CD14-positive monocyte (primary cell): Measurements from ENCODE around the gene ARPC2. TPM values are rescaled to one million over a fixed set of nuclear protein-coding genes. Genes with fewer than 3 reads are reported as not detected.

Experiments
- DNase-seq, 3 donors: peaks; one replicate each; pipeline ENCODE4 v3.0.0-alpha.2; 2011 to 2022
- H2AFZ ChIP-seq: 2 replicates; pipeline ENCODE4 v1.6.0; 2012; ENCODE audit warnings: mild to moderate bottlenecking, low read depth, low read length, inconsistent platforms; ENCODE audit not compliant: insufficient read depth, poor library complexity, severe bottlenecking
- H3K27ac ChIP-seq, 2 donors: 1 replicate in 1 of 2; 2 replicates in 1 of 2; pipeline ENCODE4 v1.5.1; 2012 to 2013; ENCODE audit warnings: low read length in 2 of 2, control low read depth in 1 of 2, inconsistent platforms in 1 of 2, low read depth in 1 of 2, mild to moderate bottlenecking in 1 of 2
- H3K27me3 ChIP-seq, 2 donors: one replicate each; pipeline versions ENCODE4 v1.6.0 to v1.6.1; 2011 to 2013; ENCODE audit warnings: low read length in 2 of 2; ENCODE audit not compliant: control insufficient read depth in 2 of 2, insufficient read depth in 2 of 2
- H3K36me3 ChIP-seq, 2 donors: replicated peaks in 1 of 2; 1 replicate in 1 of 2; 2 replicates in 1 of 2; pipeline versions ENCODE4 v1.5.1 to v1.6.1; 2012 to 2013; ENCODE audit warnings: low read length in 2 of 2, control low read depth in 1 of 2, inconsistent platforms in 1 of 2, mild to moderate bottlenecking in 1 of 2; ENCODE audit not compliant: insufficient read depth in 2 of 2, control insufficient read depth in 1 of 2
- H3K4me1 ChIP-seq, 2 donors: 1 replicate in 1 of 2; 2 replicates in 1 of 2; pipeline versions ENCODE4 v1.5.1 to v1.6.1; 2012 to 2013; ENCODE audit warnings: low read length in 2 of 2, control low read depth in 1 of 2, inconsistent platforms in 1 of 2, mild to moderate bottlenecking in 1 of 2, moderate library complexity in 1 of 2; ENCODE audit not compliant: insufficient read depth in 2 of 2, control insufficient read depth in 1 of 2
- H3K4me2 ChIP-seq: replicated peaks from 2 replicates; pipeline ENCODE3; 2012; ENCODE audit warnings: low read length, moderate library complexity, mild to moderate bottlenecking; ENCODE audit not compliant: poor library complexity, severe bottlenecking; ENCODE audit errors: extremely low read depth
- H3K4me3 ChIP-seq, 3 experiments: fragments of 200-600 bp in 1 of 3; sonication (generic) in 1 of 3; replicated peaks in 1 of 3; 1 replicate in 2 of 3; 2 replicates in 1 of 3; pipeline ENCODE4 v1.5.1; 2011 to 2013; ENCODE audit warnings: low read length in 3 of 3, mild to moderate bottlenecking in 3 of 3, control low read depth in 2 of 3, low read depth in 2 of 3, inconsistent platforms in 1 of 3, moderate library complexity in 1 of 3
- H3K79me2 ChIP-seq: 2 replicates; pipeline ENCODE4 v1.6.0; 2012; ENCODE audit warnings: mild to moderate bottlenecking, control low read depth, inconsistent platforms, low read length, moderate library complexity; ENCODE audit not compliant: insufficient read depth
- H3K9ac ChIP-seq: 2 replicates; pipeline ENCODE4 v1.6.0; 2017; ENCODE audit warnings: low read length, mild to moderate bottlenecking; ENCODE audit not compliant: insufficient read depth, poor library complexity, severe bottlenecking
- H3K9me3 ChIP-seq, 2 donors: replicated peaks in 1 of 2; 1 replicate in 1 of 2; 2 replicates in 1 of 2; pipeline versions ENCODE4 v1.5.1 to v1.6.1; 2012 to 2013; ENCODE audit warnings: low read length in 2 of 2, control low read depth in 1 of 2; ENCODE audit not compliant: control insufficient read depth in 1 of 2, insufficient read depth in 1 of 2
- H4K20me1 ChIP-seq: 2 replicates; pipeline ENCODE4 v1.6.0; 2012; ENCODE audit warnings: mild to moderate bottlenecking, low read length, control low read depth, moderate library complexity; ENCODE audit not compliant: insufficient read depth
- H3K27ac Mint-ChIP-seq, 7 donors: one replicate each; pipeline ENCODE4 v1.8.0; 2020; ENCODE audit warnings: mild to moderate bottlenecking in 7 of 7, mixed read lengths in 7 of 7, moderate library complexity in 6 of 7, inconsistent platforms in 2 of 7
- H3K27me3 Mint-ChIP-seq, 3 donors: one replicate each; pipeline ENCODE4 v1.8.0; 2021 to 2022; ENCODE audit warnings: low read depth in 3 of 3, mild to moderate bottlenecking in 3 of 3, mixed read lengths in 3 of 3, moderate library complexity in 3 of 3, inconsistent platforms in 1 of 3
- H3K36me3 Mint-ChIP-seq, 2 donors: one replicate each; pipeline ENCODE4 v1.8.0; 2020; ENCODE audit warnings: mixed read lengths in 2 of 2, inconsistent platforms in 1 of 2, mild to moderate bottlenecking in 1 of 2
- H3K4me1 Mint-ChIP-seq: one replicate; pipeline ENCODE4 v1.8.0; 2020; ENCODE audit warnings: mild to moderate bottlenecking, mixed read lengths
- H3K4me3 Mint-ChIP-seq, 2 donors: one replicate each; pipeline ENCODE4 v1.8.0; 2020; ENCODE audit warnings: mild to moderate bottlenecking in 2 of 2, mixed read lengths in 2 of 2, moderate library complexity in 1 of 2
- H3K9me3 Mint-ChIP-seq, 7 donors: one replicate each; pipeline ENCODE4 v1.8.0; 2020 to 2022; ENCODE audit warnings: mixed read lengths in 7 of 7, mild to moderate bottlenecking in 6 of 7, moderate library complexity in 6 of 7, inconsistent platforms in 2 of 7
- CTCF ChIP-seq: fragments of 200-600 bp; IDR thresholded peaks from one replicate; pipeline ENCODE4 v1.8.0; 2022; ENCODE audit warnings: antibody characterized with exemption, mild to moderate bottlenecking
- WGBS: methylation state at CpG from one replicate; pipeline ENCODE4 v1.1.5; 2013; ENCODE audit warnings: missing lambda C conversion rate; ENCODE audit not compliant: insufficient coverage; 5-methylcytosine and 5-hydroxymethylcytosine counted together
- intact Hi-C, 2 donors: fragments of 100-400 bp; cut with micrococcal nuclease; formaldehyde crosslinking; loops; one replicate each; pipeline versions ENCODE4 v1.15.0 to v1.15.1; 2023
- polyA plus RNA-seq, 3 donors: library from polyadenylated mRNA; depleted of rRNA in 1 of 3; unstranded in 2 of 3; stranded (reverse) in 1 of 3; fragments of 300-500 nt in 2 of 3; fragments of >200 nt in 1 of 3; fragmentation: Illumina TruSeq in 2 of 3; gene quantifications; 1 replicate in 2 of 3; 2 replicates in 1 of 3; pipeline ENCODE4 v1.2.3, GENCODE V29; 2012 to 2021

ARPC2 gene
- polyA plus RNA-seq, 3 donors, result 640 to 1,227 (median 1,162) TPM

GRCh38 chr2:218300141-218300540 lies 83.2 kb downstream of the ARPC2 start:
- no peaks in the 10 kb centered on the region for H3K9me3 ChIP-seq
- H3K27ac Mint-ChIP-seq, result peak overlapping the region in 1 of 7 donors; percentile 19
- no peaks in the 10 kb centered on the region for H3K27me3 ChIP-seq
- WGBS, result 94% methylated on average over 2 of the region's 4 CpGs
- intact Hi-C loops, result loop anchor here (2.0 kb wide), 2 partner anchors 57 to 59 kb away; partner anchors contain the start of gene CATIP (in 1 of the 2)
- no peak overlapping the region for H3K27ac ChIP-seq
- H3K36me3 Mint-ChIP-seq, result no peaks in the 10 kb centered on the region
- DNase-seq, result no peak
- H3K4me1 ChIP-seq, result peaks cover 2 to 8% of the 10 kb centered on the region in 2 donors
- H3K4me3 Mint-ChIP-seq, result no peak overlapping the region
- peaks cover 10% of the 10 kb centered on the region for H3K4me1 Mint-ChIP-seq
- no peak for TF ChIP-seq CTCF
- no peaks in the 10 kb centered on the region for H3K36me3 ChIP-seq
- H3K9me3 Mint-ChIP-seq, result no peaks in the 10 kb centered on the region
- peaks cover 0 to 4% (median 2%) of the 10 kb centered on the region in 3 donors for H3K27me3 Mint-ChIP-seq
- H3K9ac ChIP-seq, result no peak overlapping the region
- H2AFZ ChIP-seq, result no peak overlapping the region
- H3K4me2 ChIP-seq, result no peak overlapping the region
- H3K4me3 ChIP-seq, result no peak overlapping the region
- no peaks in the 10 kb centered on the region for H3K79me2 ChIP-seq
- no peaks in the 10 kb centered on the region for H4K20me1 ChIP-seq

- peak; percentile 79 to 93 (median 84) for DNase-seq
- no peak overlapping the region for H3K9ac ChIP-seq
- H3K4me1 Mint-ChIP-seq, result peaks cover 13% of the 10 kb centered on the region
- 0% methylated on average over 5 of the region's 9 CpGs for whole genome bisulfite sequencing
- peaks cover 0 to 4% (median 0%) of the 10 kb centered on the region in 3 donors for H3K27me3 Mint-ChIP-seq
- H3K79me2 ChIP-seq, result no peaks in the 10 kb centered on the region
- no peak overlapping the region for H2AFZ ChIP-seq
- no peak overlapping the region for H3K4me3 ChIP-seq
- TF ChIP-seq CTCF, result peak; percentile 92
- no peaks in the 10 kb centered on the region for H3K36me3 Mint-ChIP-seq
- H3K4me2 ChIP-seq, result no peak overlapping the region
- no peaks in the 10 kb centered on the region for H3K36me3 ChIP-seq
- no peaks in the 10 kb centered on the region for H4K20me1 ChIP-seq
- H3K4me1 ChIP-seq, result peaks cover 2 to 8% of the 10 kb centered on the region in 2 donors
- H3K27me3 ChIP-seq, result no peaks in the 10 kb centered on the region
- no peak overlapping the region for H3K4me3 Mint-ChIP-seq
- no peak overlapping the region for H3K27ac ChIP-seq
- no peaks in the 10 kb centered on the region for H3K9me3 Mint-ChIP-seq
- H3K9me3 ChIP-seq, result no peaks in the 10 kb centered on the region
- H3K27ac Mint-ChIP-seq, result peak overlapping the region in 5 of 7 donors; percentile 42 to 82 (median 66)
- intact Hi-C loops, result loop anchor here (2.0 kb wide), 2 partner anchors 56 to 58 kb away; partner anchors contain the start of gene CATIP (in 1 of the 2)
Observed at GRCh38 chr2:218301176-218301819, 84.3 kb downstream of the ARPC2 start.

Other genes starting within 250 kb of the ARPC2 start
- 1 to 10 TPM in 2 of 3 donors, under 1 TPM in 1; 0.26 to 1.6 (median 1.5) TPM for gene TNS1, start 214.2 kb upstream of the ARPC2 start, polyA plus RNA-seq
- gene RUFY4, start 147.9 kb upstream of the ARPC2 start, polyA plus RNA-seq, result 10 to 100 TPM in 1 of 3 donors, under 1 TPM in 2; 0.65 to 26.1 (median 0.68) TPM
- gene CXCR2, start 91.2 kb upstream of the ARPC2 start, polyA plus RNA-seq, result 10 to 100 TPM in 2 of 3 donors, 1 to 10 TPM in 1; 7.8 to 33.5 (median 14.0) TPM
- 1 to 10 TPM in 1 of 3 donors, under 1 TPM in 2; 0.44 to 2.4 (median 0.59) TPM for gene CXCR1, start 50.2 kb upstream of the ARPC2 start, polyA plus RNA-seq
- gene GPBAR1, start 43.8 kb downstream of the ARPC2 start, polyA plus RNA-seq, result 100 to 1,000 TPM in 2 of 3 donors, 10 to 100 TPM in 1; 26.0 to 181 (median 143) TPM
- 100 to 1,000 TPM in 1 of 3 donors, 10 to 100 TPM in 2; 90.8 to 108 (median 98.7) TPM for gene AAMP, start 52.9 kb downstream of the ARPC2 start, polyA plus RNA-seq
- 10 to 100 TPM; 79.8 to 92.0 (median 88.2) TPM for gene PNKD, start 53.3 kb downstream of the ARPC2 start, polyA plus RNA-seq
- 100 to 1,000 TPM; 101 to 139 (median 129) TPM for gene TMBIM1, start 75.3 kb downstream of the ARPC2 start, polyA plus RNA-seq
- 1 to 10 TPM; 1.8 to 5.5 (median 2.9) TPM for gene CATIP, start 139.7 kb downstream of the ARPC2 start, polyA plus RNA-seq
- gene SLC11A1, start 165.1 kb downstream of the ARPC2 start, polyA plus RNA-seq, result 1,000 to 10,000 TPM in 1 of 3 donors, 100 to 1,000 TPM in 2; 184 to 2,019 (median 352) TPM
- gene CTDSP1, start 182.7 kb downstream of the ARPC2 start, polyA plus RNA-seq, result 100 to 1,000 TPM in 1 of 3 donors, 10 to 100 TPM in 2; 46.4 to 258 (median 49.9) TPM
- not detected for gene VIL1, start 201.9 kb downstream of the ARPC2 start, polyA plus RNA-seq